ENCODE data around the gene WWC1. TPM values are rescaled to one million over a fixed set of nuclear protein-coding genes. Genes with fewer than 3 reads are reported as not detected.

Gene WWC1
- total and polyA plus RNA-seq, 9 of the 15 experiments (the other 6 are each of a cell fraction or from before 2014, with no cell fraction given): under 0.01 to 0.54 (median 0.42) TPM; not detected in 6

DNA sequence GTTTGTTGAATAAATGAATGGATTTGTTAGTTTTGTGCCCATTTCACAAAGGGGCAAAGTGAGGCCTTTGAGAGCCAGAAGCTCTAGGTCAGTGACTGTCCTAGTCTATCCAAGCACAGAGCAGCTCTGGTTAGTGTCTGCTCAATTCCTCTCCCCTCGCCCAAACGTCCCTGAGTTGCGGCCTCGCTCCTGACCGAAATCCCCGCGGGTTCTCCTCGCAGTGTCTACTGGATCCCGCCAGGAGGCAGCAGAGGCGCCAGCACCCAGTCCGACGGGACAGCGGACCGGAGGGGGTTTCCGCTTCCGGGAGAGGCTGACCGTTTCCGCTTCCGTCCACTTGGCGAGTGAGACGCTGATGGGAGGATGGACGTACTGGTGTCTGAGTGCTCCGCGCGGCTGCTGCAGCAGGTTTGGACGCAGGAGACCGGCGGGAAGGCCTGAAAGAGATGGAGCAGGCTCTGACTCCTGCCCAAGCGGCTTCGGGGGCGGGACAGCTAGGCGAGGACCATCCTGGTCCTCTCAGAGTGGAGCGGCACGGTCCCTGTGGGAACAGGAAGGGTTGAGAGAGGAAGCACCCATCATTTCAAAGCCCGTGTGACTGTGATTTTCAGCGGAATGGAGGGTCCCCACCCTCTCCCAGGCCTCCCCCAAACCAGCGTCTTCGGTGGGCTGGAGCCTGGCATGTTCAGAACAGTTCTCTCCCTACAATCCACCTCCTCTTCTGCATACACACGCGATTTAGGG is 194.9 kb downstream of the WWC1 start, which contains the start of gene RARS1 (continued):
- TF ChIP-seq, protein P1, sequence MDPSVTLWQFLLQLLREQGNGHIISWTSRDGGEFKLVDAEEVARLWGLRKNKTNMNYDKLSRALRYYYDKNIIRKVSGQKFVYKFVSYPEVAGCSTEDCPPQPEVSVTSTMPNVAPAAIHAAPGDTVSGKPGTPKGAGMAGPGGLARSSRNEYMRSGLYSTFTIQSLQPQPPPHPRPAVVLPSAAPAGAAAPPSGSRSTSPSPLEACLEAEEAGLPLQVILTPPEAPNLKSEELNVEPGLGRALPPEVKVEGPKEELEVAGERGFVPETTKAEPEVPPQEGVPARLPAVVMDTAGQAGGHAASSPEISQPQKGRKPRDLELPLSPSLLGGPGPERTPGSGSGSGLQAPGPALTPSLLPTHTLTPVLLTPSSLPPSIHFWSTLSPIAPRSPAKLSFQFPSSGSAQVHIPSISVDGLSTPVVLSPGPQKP (CRISPR knock-in tag; IDR thresholded peaks at IDR 0.05): no peak
- no peak for TF ChIP-seq NR0B1 (IDR thresholded peaks at IDR 0.05; ENCODE audit: partially characterized antibody)
- TF ChIP-seq KDM1A (IDR thresholded peaks at IDR 0.05): no peak
- peak in 1 of 2 experiments; percentile 60 for TF ChIP-seq E2F6 (IDR thresholded peaks at IDR 0.05; ENCODE audit: borderline replicate concordance in 1 of 2, extremely low read depth in 1 of 2, insufficient read depth in 1 of 2, insufficient read length in 1 of 2, low read depth in 1 of 2, low read length in 1 of 2, poor library complexity in 1 of 2, severe bottlenecking in 1 of 2)
- no peak; the same call in 1 of the 2 replicates for TF ChIP-seq ZZZ3 (IDR thresholded peaks at IDR 0.05)
- TF ChIP-seq ZNF197 (CRISPR knock-in tag; IDR thresholded peaks at IDR 0.05; ENCODE audit: low read depth): no peak
- TF ChIP-seq ZNF518B (CRISPR knock-in tag; IDR thresholded peaks at IDR 0.05): no peak
- TF ChIP-seq ZNF740 (CRISPR knock-in tag; IDR thresholded peaks at IDR 0.05): no peak
- TF ChIP-seq ZNF740 (tag; IDR thresholded peaks at IDR 0.05): no peak

Data from K562 (cell line).